GM23338 (cell line): ENCODE data around the gene HMCN2. TPM values are rescaled to one million over a fixed set of nuclear protein-coding genes. Genes with fewer than 3 reads are reported as not detected.

Experiments used
- ATAC-seq: fragments of 200-7000 bp; cut with Tn5 transposase; 3 replicates; pipeline ENCODE4 v1.9.1; 2020
- DNase-seq: peaks from one replicate; pipeline ENCODE4 v3.0.0-alpha.2; 2015; ENCODE audit warnings: low spot score
- H2AFZ ChIP-seq: fragments of 200-600 bp; sonication (generic); 2 replicates; pipeline ENCODE4 v1.8.0; 2016; ENCODE audit warnings: antibody characterized with exemption, mild to moderate bottlenecking, moderate library complexity
- H3F3A ChIP-seq: fragments of 200-600 bp; sonication (generic); replicated peaks from 2 replicates; pipeline ENCODE4 v1.8.0; 2017; ENCODE audit warnings: antibody characterized with exemption, mixed run types, low read depth
- H3K27ac ChIP-seq: fragments of 200-600 bp; sonication (generic); 2 replicates; pipeline ENCODE4 v1.6.1; 2016; ENCODE audit warnings: low read depth
- H3K27me3 ChIP-seq: fragments of 200-600 bp; sonication (generic); 2 replicates; pipeline ENCODE4 v1.8.0; 2016; ENCODE audit warnings: mild to moderate bottlenecking, mixed run types, moderate library complexity; ENCODE audit not compliant: insufficient read depth
- H3K36me3 ChIP-seq: fragments of 200-600 bp; sonication (generic); 2 replicates; pipeline ENCODE4 v1.8.0; 2016; ENCODE audit warnings: mild to moderate bottlenecking; ENCODE audit not compliant: insufficient read depth
- H3K4me1 ChIP-seq: fragments of 200-600 bp; sonication (generic); 2 replicates; pipeline ENCODE4 v1.8.0; 2016; ENCODE audit warnings: mild to moderate bottlenecking, moderate library complexity; ENCODE audit not compliant: insufficient read depth
- H3K4me2 ChIP-seq: fragments of 200-600 bp; sonication (generic); 2 replicates; pipeline ENCODE4 v1.7.1; 2017; ENCODE audit warnings: mixed run types
- H3K4me3 ChIP-seq: fragments of 200-600 bp; sonication (generic); 2 replicates; pipeline ENCODE4 v1.6.1; 2016; ENCODE audit warnings: mixed run types
- H3K79me2 ChIP-seq: fragments of 200-600 bp; sonication (generic); replicated peaks from 2 replicates; pipeline ENCODE4 v1.8.0; 2017; ENCODE audit warnings: mild to moderate bottlenecking; ENCODE audit not compliant: insufficient read depth
- H3K9me2 ChIP-seq: fragments of 200-600 bp; sonication (generic); 2 replicates; pipeline ENCODE4 v1.8.0; 2017; ENCODE audit not compliant: insufficient read depth
- H4K20me1 ChIP-seq: fragments of 200-600 bp; sonication (generic); replicated peaks from 2 replicates; pipeline ENCODE4 v1.8.0; 2017; ENCODE audit warnings: mild to moderate bottlenecking; ENCODE audit not compliant: insufficient read depth
- H3K27ac Mint-ChIP-seq: 2 replicates; pipeline ENCODE4 v1.8.0; 2020; ENCODE audit warnings: inconsistent platforms, mild to moderate bottlenecking, moderate library complexity, mixed read lengths
- H3K27me3 Mint-ChIP-seq: 3 replicates; pipeline ENCODE4 v1.8.0; 2022; ENCODE audit warnings: low read depth, mild to moderate bottlenecking, moderate library complexity, mixed read lengths, inconsistent platforms; ENCODE audit not compliant: insufficient read depth, poor library complexity
- H3K36me3 Mint-ChIP-seq: 3 replicates; pipeline ENCODE4 v1.8.0; 2021; ENCODE audit warnings: low read depth, mild to moderate bottlenecking, inconsistent platforms, moderate library complexity, mixed read lengths
- H3K4me1 Mint-ChIP-seq: 3 replicates; pipeline ENCODE4 v1.8.0; 2020; ENCODE audit warnings: mild to moderate bottlenecking, inconsistent platforms, mixed read lengths
- H3K4me3 Mint-ChIP-seq: 3 replicates; pipeline ENCODE4 v1.8.0; 2021; ENCODE audit warnings: moderate library complexity, mild to moderate bottlenecking, inconsistent platforms, mixed read lengths
- H3K9me3 Mint-ChIP-seq: 3 replicates; pipeline ENCODE4 v1.8.0; 2020; ENCODE audit warnings: moderate library complexity, mild to moderate bottlenecking, inconsistent platforms, mixed read lengths
- CREB1 ChIP-seq: fragments of 250-450 bp; sonication (Bioruptor Pico); IDR thresholded peaks from 2 replicates; pipeline ENCODE4 v1.5.0; 2020; ENCODE audit warnings: low read depth, mild to moderate bottlenecking, moderate library complexity
- CTCF ChIP-seq, 2 experiments: fragments of 200-600 bp in 1 of 2; sonication (generic) in 1 of 2; conservative IDR thresholded peaks; 2 replicates each; pipeline versions ENCODE4 v1.5.1 to v1.6.1; 2016 to 2017; ENCODE audit warnings: antibody characterized with exemption in 2 of 2, low read depth in 2 of 2, mild to moderate bottlenecking in 2 of 2, moderate library complexity in 1 of 2
- ETS1 ChIP-seq: IDR thresholded peaks from 2 replicates; pipeline ENCODE4 v1.6.1; 2016; ENCODE audit warnings: antibody characterized with exemption
- EZH2 ChIP-seq: fragments of 200-600 bp; sonication (generic); IDR thresholded peaks from one replicate; pipeline ENCODE4 v1.8.0; 2017; ENCODE audit warnings: antibody characterized with exemption, mild to moderate bottlenecking, low read depth; ENCODE audit not compliant: unreplicated experiment
- EZH2phosphoT487 ChIP-seq: fragments of 200-600 bp; sonication (generic); IDR thresholded peaks from one replicate; pipeline ENCODE4 v1.8.1; 2018; ENCODE audit warnings: antibody characterized with exemption; ENCODE audit not compliant: unreplicated experiment
- JUNB ChIP-seq: IDR thresholded peaks from one replicate; pipeline ENCODE4 v1.6.1; 2016; ENCODE audit warnings: antibody characterized with exemption; ENCODE audit not compliant: unreplicated experiment
- NANOG ChIP-seq: IDR thresholded peaks from 2 replicates; pipeline ENCODE4 v1.6.1; 2016; ENCODE audit warnings: antibody characterized with exemption, borderline replicate concordance
- POLR2AphosphoS5 ChIP-seq: IDR thresholded peaks from 2 replicates; pipeline ENCODE4 v1.6.1; 2016; ENCODE audit warnings: antibody characterized with exemption, low read depth
- STAT1 ChIP-seq: IDR thresholded peaks from one replicate; pipeline ENCODE4 v1.6.1; 2016; ENCODE audit warnings: antibody characterized with exemption; ENCODE audit not compliant: unreplicated experiment
- ZNF114 ChIP-seq: fragments of 250-450 bp; sonication (Bioruptor Pico); IDR thresholded peaks from 2 replicates; pipeline ENCODE4 v1.5.0; 2020; ENCODE audit warnings: mild to moderate bottlenecking, moderate library complexity
- ZNF331 ChIP-seq: fragments of 250-450 bp; sonication (Bioruptor Pico); IDR thresholded peaks from 2 replicates; pipeline ENCODE4 v1.5.0; 2020; ENCODE audit warnings: low read depth, mild to moderate bottlenecking, moderate library complexity
- ZNF462 ChIP-seq: fragments of 250-450 bp; sonication (Bioruptor Pico); IDR thresholded peaks from 2 replicates; pipeline ENCODE4 v1.5.0; 2020; ENCODE audit warnings: mild to moderate bottlenecking, moderate library complexity
- polyA plus RNA-seq: library from polyadenylated mRNA; unstranded; fragments of >200 nt; fragmentation: Nextera tagmentation; extraction: Ambion mirVana; gene quantifications from 2 replicates; pipeline ENCODE4 v1.2.1, GENCODE V29; 2016
- total RNA-seq: library from RNA; depleted of rRNA; stranded (reverse); fragments of >200 nt; shearing (Covaris generic); gene quantifications from 2 replicates; pipeline ENCODE4 v1.2.3, GENCODE V29; 2014
- TF ChIP-seq, protein P1 (sequence below): IDR thresholded peaks from one replicate; pipeline ENCODE4 v1.6.1; 2018; ENCODE audit warnings: antibody characterized with exemption; ENCODE audit not compliant: unreplicated experiment

HMCN2 gene
- total and polyA plus RNA-seq, 2 experiments from 2014 or later, result 1.3 to 4.7 TPM

- Histone ChIP-seq H2AFZ (no peak overlapping the region), H3F3A (no peaks in the 10 kb centered on the region), H3K79me2 (no peaks in the 10 kb centered on the region), H4K20me1 (peaks cover 5% of the 10 kb centered on the region; the same call in 1 of the 2 replicates), H3K4me3 (no peak overlapping the region), H3K27me3 (no peaks in the 10 kb centered on the region), H3K4me1 (no peaks in the 10 kb centered on the region), H3K4me2 (no peak overlapping the region), H3K27ac (0 out of 2 replicates have a peak overlapping the region, but pooled peaks have one; percentile 32), H3K36me3 (no peaks in the 10 kb centered on the region; the same call in 1 of the 2 replicates), H3K9me2 (no peaks in the 10 kb centered on the region)
- Mint-ChIP-seq H3K27me3 (peaks cover 11% of the 10 kb centered on the region), H3K9me3 (no peaks in the 10 kb centered on the region; the same call in 1 of the 3 replicates), H3K4me1 (peaks cover 19% of the 10 kb centered on the region), H3K27ac (0 out of 2 replicates have a peak overlapping the region, but pooled peaks have one; percentile 54), H3K36me3 (peaks cover 29% of the 10 kb centered on the region), H3K4me3 (no peak overlapping the region)
- no peak for TF ChIP-seq EZH2phosphoT487
- TF ChIP-seq JUNB, result no peak
- no peak for TF ChIP-seq STAT1
- no peak for TF ChIP-seq ETS1
- no peak for TF ChIP-seq CTCF (conservative IDR thresholded peaks at IDR 0.05; ENCODE audit: low read depth in 2 of 2)
- TF ChIP-seq ZNF331 (CRISPR knock-in tag), result no peak
- no peak for TF ChIP-seq EZH2
- TF ChIP-seq ZNF462 (CRISPR knock-in tag), result no peak
- TF ChIP-seq NANOG, result no peak
- TF ChIP-seq, protein P1, sequence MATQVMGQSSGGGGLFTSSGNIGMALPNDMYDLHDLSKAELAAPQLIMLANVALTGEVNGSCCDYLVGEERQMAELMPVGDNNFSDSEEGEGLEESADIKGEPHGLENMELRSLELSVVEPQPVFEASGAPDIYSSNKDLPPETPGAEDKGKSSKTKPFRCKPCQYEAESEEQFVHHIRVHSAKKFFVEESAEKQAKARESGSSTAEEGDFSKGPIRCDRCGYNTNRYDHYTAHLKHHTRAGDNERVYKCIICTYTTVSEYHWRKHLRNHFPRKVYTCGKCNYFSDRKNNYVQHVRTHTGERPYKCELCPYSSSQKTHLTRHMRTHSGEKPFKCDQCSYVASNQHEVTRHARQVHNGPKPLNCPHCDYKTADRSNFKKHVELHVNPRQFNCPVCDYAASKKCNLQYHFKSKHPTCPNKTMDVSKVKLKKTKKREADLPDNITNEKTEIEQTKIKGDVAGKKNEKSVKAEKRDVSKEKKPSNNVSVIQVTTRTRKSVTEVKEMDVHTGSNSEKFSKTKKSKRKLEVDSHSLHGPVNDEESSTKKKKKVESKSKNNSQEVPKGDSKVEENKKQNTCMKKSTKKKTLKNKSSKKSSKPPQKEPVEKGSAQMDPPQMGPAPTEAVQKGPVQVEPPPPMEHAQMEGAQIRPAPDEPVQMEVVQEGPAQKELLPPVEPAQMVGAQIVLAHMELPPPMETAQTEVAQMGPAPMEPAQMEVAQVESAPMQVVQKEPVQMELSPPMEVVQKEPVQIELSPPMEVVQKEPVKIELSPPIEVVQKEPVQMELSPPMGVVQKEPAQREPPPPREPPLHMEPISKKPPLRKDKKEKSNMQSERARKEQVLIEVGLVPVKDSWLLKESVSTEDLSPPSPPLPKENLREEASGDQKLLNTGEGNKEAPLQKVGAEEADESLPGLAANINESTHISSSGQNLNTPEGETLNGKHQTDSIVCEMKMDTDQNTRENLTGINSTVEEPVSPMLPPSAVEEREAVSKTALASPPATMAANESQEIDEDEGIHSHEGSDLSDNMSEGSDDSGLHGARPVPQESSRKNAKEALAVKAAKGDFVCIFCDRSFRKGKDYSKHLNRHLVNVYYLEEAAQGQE, result no peak
- TF ChIP-seq ZNF114 (CRISPR knock-in tag), result no peak
- no peak for TF ChIP-seq POLR2AphosphoS5
- TF ChIP-seq CREB1 (CRISPR knock-in tag), result no peak
- peak; percentile 30 for DNase-seq
- peak; percentile 13; the same call in 1 of the 3 replicates for ATAC-seq
Observed at GRCh38 chr9:130232899-130233586, 32.5 kb upstream of the HMCN2 start.
